ENCODE results near the gene IFT20.

Gene IFT20

DNA sequence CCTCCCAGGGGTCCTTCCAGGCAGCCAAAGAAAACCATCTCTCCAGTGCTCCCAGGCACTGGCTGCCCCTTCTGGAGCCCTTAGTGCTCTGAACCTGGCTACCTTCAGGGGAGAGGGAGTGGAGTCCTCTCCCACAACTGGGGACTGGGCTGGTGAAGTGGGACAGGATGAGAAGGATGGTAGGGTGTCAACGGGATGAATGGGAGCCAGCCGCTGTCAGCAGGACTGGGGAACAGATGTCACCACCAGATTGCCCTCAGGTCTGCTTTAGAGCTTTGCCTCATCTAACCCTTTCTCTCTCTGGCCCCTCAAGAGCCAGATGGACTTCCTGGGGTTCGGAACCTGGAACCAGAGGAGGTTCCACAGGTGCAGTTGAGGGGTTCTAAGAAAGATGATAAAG, 30.2 kb upstream of the IFT20 start:
- Histone ChIP-seq H2AFZ (ENCODE audit: low read length) (no peak overlapping the region), H3F3A (ENCODE audit: low read depth) (0 out of 2 replicates have a peak, but pooled peaks cover under 1% of the 10 kb centered on the region), H3K4me2 (ENCODE audit: low read depth, low read length, poor library complexity, severe bottlenecking) (no peak overlapping the region), H3K4me3 (ENCODE audit: low read length, poor library complexity, severe bottlenecking) (no peak overlapping the region), H3K79me2 (ENCODE audit: insufficient read depth, low read length) (no peaks in the 10 kb centered on the region), H3K9me3 (ENCODE audit: insufficient read depth, low read depth, low read length) (no peaks in the 10 kb centered on the region), H3K4me1 (ENCODE audit: insufficient read depth, low read length, poor library complexity, severe bottlenecking) (no peaks in the 10 kb centered on the region), H3K36me3 (ENCODE audit: insufficient read depth, low read length) (peaks cover 11% of the 10 kb centered on the region; the same call in 1 of the 2 replicates), H3K27me3 (ENCODE audit: insufficient read depth, low read length, poor library complexity, severe bottlenecking) (no peaks in the 10 kb centered on the region), H3K9me2 (replicated peaks; ENCODE audit: low read depth, low read length) (no peaks in the 10 kb centered on the region), H4K20me1 (ENCODE audit: insufficient read depth, low read length, poor library complexity, severe bottlenecking) (no peaks in the 10 kb centered on the region), H3K9ac (ENCODE audit: low read depth, low read length, poor library complexity, severe bottlenecking) (no peak overlapping the region)
- TF ChIP-seq CTCF (conservative IDR thresholded peaks at IDR 0.05; ENCODE audit: low read length): no peak
- no peak for TF ChIP-seq EZH2phosphoT487 (IDR thresholded peaks at IDR 0.05; ENCODE audit: borderline replicate concordance)

GRCh38 chr17:28364665-28365363, 29.5 kb upstream of the IFT20 start, which contains the start of gene SEBOX:
TSS of gene SEBOX (minus strand) at chr17:28365199. CDS start at chr17:28365151, 48 bp downstream.
- H3K79me2 ChIP-seq (ENCODE audit: insufficient read depth, low read length): no peaks in the 10 kb centered on the region
- no peaks in the 10 kb centered on the region for H3K9me2 ChIP-seq (replicated peaks; ENCODE audit: low read depth, low read length)
- no peak within 1 kb of the TSS for H3K4me2 ChIP-seq (ENCODE audit: low read depth, low read length, poor library complexity, severe bottlenecking)
- no peaks in the 10 kb centered on the region for H4K20me1 ChIP-seq (ENCODE audit: insufficient read depth, low read length, poor library complexity, severe bottlenecking)
- H3K36me3 ChIP-seq (ENCODE audit: insufficient read depth, low read length): peaks cover 17% of the 10 kb centered on the region; the same call in 1 of the 2 replicates
- H3K27me3 ChIP-seq (ENCODE audit: insufficient read depth, low read length, poor library complexity, severe bottlenecking): no peaks in the 10 kb centered on the region
- H3K4me1 ChIP-seq (ENCODE audit: insufficient read depth, low read length, poor library complexity, severe bottlenecking): no peaks in the 10 kb centered on the region
- no peak within 1 kb of the TSS for H2AFZ ChIP-seq (ENCODE audit: low read length)
- no peaks in the 10 kb centered on the region for H3F3A ChIP-seq (ENCODE audit: low read depth)
- TF ChIP-seq EZH2phosphoT487 (IDR thresholded peaks at IDR 0.05; ENCODE audit: borderline replicate concordance) (no peak), CTCF (conservative IDR thresholded peaks at IDR 0.05; ENCODE audit: low read length) (no peak)
- no peaks in the 10 kb centered on the region for H3K9me3 ChIP-seq (ENCODE audit: insufficient read depth, low read depth, low read length)
- H3K9ac ChIP-seq (ENCODE audit: low read depth, low read length, poor library complexity, severe bottlenecking): no peak within 1 kb of the TSS
- no peak within 1 kb of the TSS for H3K4me3 ChIP-seq (ENCODE audit: low read length, poor library complexity, severe bottlenecking)

DNA sequence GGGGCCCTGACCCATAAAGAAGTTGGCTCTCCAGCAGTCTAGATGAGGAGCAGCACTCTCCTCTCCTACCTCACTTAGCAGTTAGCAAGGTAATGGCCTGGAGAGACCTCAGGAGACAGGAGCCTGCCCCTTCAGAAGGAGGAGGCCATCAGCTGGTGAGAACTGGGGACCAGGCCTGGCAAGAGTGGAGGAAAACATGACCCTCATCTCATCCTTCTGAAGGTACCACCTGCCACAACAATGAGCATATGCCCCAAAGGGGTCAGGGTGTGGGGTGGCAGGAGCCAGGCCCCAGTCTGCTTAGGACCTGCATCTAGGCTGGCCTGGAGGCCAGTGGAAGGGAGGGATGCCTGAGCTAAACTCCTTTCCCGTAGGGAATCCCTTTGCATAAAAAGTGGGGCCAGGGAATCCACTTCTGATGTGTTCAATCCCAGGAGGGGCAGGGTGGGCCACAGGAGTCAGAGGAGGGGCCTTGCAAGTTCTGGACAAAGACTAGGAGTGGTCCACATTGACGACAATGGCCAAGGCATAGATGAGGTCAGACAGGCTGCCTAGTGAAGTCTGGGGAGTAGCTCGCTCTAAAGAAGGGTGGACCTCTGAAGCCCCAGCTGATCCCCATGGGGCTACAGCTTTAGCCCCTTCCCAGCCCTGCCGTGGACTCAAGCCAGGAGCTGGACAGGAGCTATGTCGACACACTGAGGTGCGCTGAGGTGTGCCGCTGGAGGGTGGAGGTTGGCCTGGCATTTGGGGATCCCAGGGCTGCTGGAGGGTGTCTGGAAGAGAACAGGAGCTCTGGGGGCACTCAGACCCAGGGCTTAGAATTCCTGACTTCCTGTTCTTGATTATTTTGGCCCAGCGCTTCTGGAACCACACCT, 28.7 kb upstream of the IFT20 start:
- H2AFZ ChIP-seq (ENCODE audit: low read length): no peak overlapping the region
- H3K4me1 ChIP-seq (ENCODE audit: insufficient read depth, low read length, poor library complexity, severe bottlenecking): no peaks in the 10 kb centered on the region
- peaks cover 2% of the 10 kb centered on the region; the same call in 1 of the 2 replicates for H3K79me2 ChIP-seq (ENCODE audit: insufficient read depth, low read length)
- H3K9ac ChIP-seq (ENCODE audit: low read depth, low read length, poor library complexity, severe bottlenecking): no peak overlapping the region
- H3K4me3 ChIP-seq (ENCODE audit: low read length, poor library complexity, severe bottlenecking): no peak overlapping the region
- H3F3A ChIP-seq (ENCODE audit: low read depth): no peaks in the 10 kb centered on the region
- H3K9me2 ChIP-seq (replicated peaks; ENCODE audit: low read depth, low read length): no peaks in the 10 kb centered on the region
- H3K36me3 ChIP-seq (ENCODE audit: insufficient read depth, low read length): peaks cover 17% of the 10 kb centered on the region; the same call in 1 of the 2 replicates
- no peaks in the 10 kb centered on the region for H3K27me3 ChIP-seq (ENCODE audit: insufficient read depth, low read length, poor library complexity, severe bottlenecking)
- no peaks in the 10 kb centered on the region for H3K9me3 ChIP-seq (ENCODE audit: insufficient read depth, low read depth, low read length)
- TF ChIP-seq CTCF (conservative IDR thresholded peaks at IDR 0.05; ENCODE audit: low read length) (no peak), EZH2phosphoT487 (IDR thresholded peaks at IDR 0.05; ENCODE audit: borderline replicate concordance) (no peak)
- H3K4me2 ChIP-seq (ENCODE audit: low read depth, low read length, poor library complexity, severe bottlenecking): no peak overlapping the region
- H4K20me1 ChIP-seq (ENCODE audit: insufficient read depth, low read length, poor library complexity, severe bottlenecking): no peaks in the 10 kb centered on the region
